HepG2 (cell line): Measurements from ENCODE around the gene CYB5D1. TPM values are rescaled to one million over a fixed set of nuclear protein-coding genes. Genes with fewer than 3 reads are reported as not detected.

Experiments used
- AHR ChIP-seq: IDR thresholded peaks from 2 replicates; pipeline ENCODE4 v1.6.1; 2018; ENCODE audit warnings: missing genetic modification reagents, missing compliant biosample characterization
- ERF ChIP-seq: IDR thresholded peaks from 2 replicates; pipeline ENCODE4 v1.6.1; 2018; ENCODE audit warnings: missing biosample characterization, missing genetic modification reagents
- MAFK ChIP-seq, 2 experiments: IDR thresholded peaks in 1 of 2; conservative IDR thresholded peaks in 1 of 2; 2 replicates each; pipeline ENCODE4 v1.6.1; 2011; ENCODE audit warnings: improper control_type of control experiment in 2 of 2, low read length in 2 of 2
- POGZ ChIP-seq: sonication (generic); formaldehyde crosslinking; IDR thresholded peaks from 2 replicates; pipeline ENCODE4 v1.4.0; 2020; ENCODE audit warnings: mild to moderate bottlenecking, missing genetic modification reagents
- REST ChIP-seq, 2 experiments: IDR thresholded peaks; 2 replicates each; pipeline ENCODE4 v1.6.1; 2011 to 2012; ENCODE audit warnings: low read length in 2 of 2, borderline replicate concordance in 1 of 2, low read depth in 1 of 2, mild to moderate bottlenecking in 1 of 2, moderate library complexity in 1 of 2
- SNAI1 ChIP-seq: sonication (generic); formaldehyde crosslinking; IDR thresholded peaks from 2 replicates; pipeline ENCODE4 v1.5.0; 2020; ENCODE audit warnings: mild to moderate bottlenecking, missing genetic modification reagents, borderline replicate concordance
- SRF ChIP-seq: IDR thresholded peaks from 2 replicates; pipeline ENCODE4 v1.6.1; 2011; ENCODE audit warnings: mild to moderate bottlenecking, low read depth, low read length, moderate library complexity
- SUZ12 ChIP-seq: fragments of 150-350 bp; IDR thresholded peaks from 2 replicates; pipeline ENCODE4 v1.6.1; 2014; ENCODE audit warnings: low read depth, low read length
- ZBTB21 ChIP-seq: sonication (generic); formaldehyde crosslinking; IDR thresholded peaks from 2 replicates; pipeline ENCODE4 v1.4.0; 2020; ENCODE audit warnings: missing genetic modification reagents
- ZKSCAN5 ChIP-seq: sonication (generic); formaldehyde crosslinking; IDR thresholded peaks from 2 replicates; pipeline ENCODE4 v1.5.1; 2020; ENCODE audit warnings: mild to moderate bottlenecking, missing genetic modification reagents
- ZNF280D ChIP-seq: sonication (generic); formaldehyde crosslinking; IDR thresholded peaks from 2 replicates; pipeline ENCODE4 v1.5.1; 2020; ENCODE audit warnings: mild to moderate bottlenecking, missing genetic modification reagents
- ZNF615 ChIP-seq: sonication (generic); formaldehyde crosslinking; IDR thresholded peaks from 2 replicates; pipeline ENCODE4 v1.5.0; 2020; ENCODE audit warnings: mild to moderate bottlenecking, missing genetic modification reagents, borderline replicate concordance
- ZNF768 ChIP-seq: sonication (generic); formaldehyde crosslinking; IDR thresholded peaks from 2 replicates; pipeline ENCODE4 v1.4.0; 2020; ENCODE audit warnings: missing genetic modification reagents
- ZNF784 ChIP-seq: sonication (generic); formaldehyde crosslinking; IDR thresholded peaks from 2 replicates; pipeline ENCODE4 v1.5.1; 2020; ENCODE audit warnings: missing genetic modification reagents, mild to moderate bottlenecking, borderline replicate concordance
- ZNF879 ChIP-seq: sonication (generic); formaldehyde crosslinking; IDR thresholded peaks from 2 replicates; pipeline ENCODE4 v1.8.1; 2023; ENCODE audit warnings: missing genetic modification reagents
- polyA plus RNA-seq, 8 experiments: library from polyadenylated mRNA; depleted of rRNA in 3 of 8; stranded (reverse) in 7 of 8; unstranded in 1 of 8; fragments of >200 nt; fragmentation: Illumina TruSeq in 4 of 8; extraction: Trizol in 4 of 8; gene quantifications; 2 replicates each; pipeline versions ENCODE4 v1.2.1 to v1.2.3, GENCODE V29; 2011 to 2016; ENCODE audit warnings: low read depth in 4 of 8, missing spikeins in 1 of 8, mixed read lengths in 1 of 8; ENCODE audit not compliant: insufficient read depth in 1 of 8
- total RNA-seq, 5 experiments: library from RNA; depleted of rRNA; stranded (reverse); fragments of >200 nt; fragmentation: Illumina TruSeq; extraction: Trizol; gene quantifications; 2 replicates each; pipeline ENCODE4 v1.2.3, GENCODE V29; 2016; ENCODE audit warnings: low read depth in 1 of 5
- TF ChIP-seq, protein P1 (sequence below): sonication (generic); formaldehyde crosslinking; conservative IDR thresholded peaks from 2 replicates; pipeline ENCODE4 v1.8.0; 2022; ENCODE audit warnings: mild to moderate bottlenecking, moderate library complexity, missing genetic modification reagents
- TF ChIP-seq, protein P2 (sequence below): sonication (generic); formaldehyde crosslinking; IDR thresholded peaks from 2 replicates; pipeline ENCODE4 v1.5.1; 2020; ENCODE audit warnings: mild to moderate bottlenecking, moderate library complexity, missing genetic modification reagents

The CYB5D1 gene
- total and polyA plus RNA-seq, 2 of the 13 experiments (the other 11 are each of a cell fraction or from before 2014, with no cell fraction given): 8.9 to 17.0 TPM

DNA sequence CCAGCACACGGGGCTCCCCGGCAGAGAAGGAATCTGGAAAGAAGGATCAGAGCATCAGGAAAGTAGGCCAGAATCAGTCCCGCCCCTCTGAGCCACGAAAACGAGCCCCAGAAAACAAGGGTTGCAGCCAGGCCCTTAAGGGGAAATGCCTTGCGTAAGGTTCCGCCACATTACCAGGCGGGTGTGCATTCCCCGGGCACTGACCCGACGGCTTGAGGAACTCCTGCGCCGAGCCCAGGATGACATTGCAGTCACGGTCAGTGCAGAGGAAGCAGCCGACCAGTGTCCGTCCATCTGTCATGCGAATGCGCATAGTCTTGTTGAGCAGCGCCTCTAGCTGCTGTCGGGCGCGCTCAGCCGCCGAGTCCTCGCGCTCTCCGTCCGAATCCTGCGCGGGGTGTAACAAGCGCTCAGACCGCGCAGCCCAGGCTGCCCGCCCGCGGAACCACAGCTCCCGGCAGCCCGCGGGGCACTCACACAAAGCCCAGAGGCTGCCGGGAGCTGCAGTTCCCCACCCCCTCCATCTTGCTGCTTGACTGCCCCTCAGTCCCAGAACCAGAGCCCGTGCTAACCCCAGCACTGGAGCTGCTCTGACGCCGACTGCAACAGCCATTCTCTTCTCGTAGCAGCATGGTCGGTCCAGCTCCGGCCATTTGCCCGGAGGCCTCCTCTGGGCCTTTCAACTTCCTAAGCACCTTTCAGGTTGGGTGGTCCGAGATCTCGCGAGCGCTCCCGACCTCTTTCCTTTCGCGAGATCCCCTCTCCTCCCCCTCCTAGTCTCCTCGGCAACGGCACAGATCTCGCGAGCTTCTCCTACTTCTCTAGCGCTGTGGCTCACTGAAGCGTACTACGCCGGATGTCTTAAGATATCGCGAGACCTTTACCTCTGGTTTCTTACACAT, 741 bp upstream of the CYB5D1 start, which contains the start of gene NAA38 (continued):
- TF ChIP-seq ZNF768 (CRISPR knock-in tag) (0 out of 2 replicates have a peak, but pooled peaks have one; percentile 57), ZNF615 (no peak), AHR (no peak), ZBTB21 (CRISPR knock-in tag) (no peak), ZNF784 (no peak), ZKSCAN5 (CRISPR knock-in tag) (no peak), SUZ12 (peak; percentile 83), ZNF879 (no peak), REST (IDR thresholded peaks at IDR 0.05; ENCODE audit: borderline replicate concordance in 1 of 2, low read depth in 1 of 2, low read length in 2 of 2) (no peak), SNAI1 (CRISPR knock-in tag) (no peak), MAFK (conservative IDR thresholded peaks at IDR 0.05 in 1 of 2, IDR thresholded peaks at IDR 0.05 in 1 of 2; ENCODE audit: low read length in 2 of 2) (no peak), ZNF280D (CRISPR knock-in tag) (no peak), SRF (no peak), ERF (CRISPR knock-in tag) (peak; percentile 32; the same call in 1 of the 2 replicates), POGZ (peak; percentile 17)
- TF ChIP-seq, protein P1, sequence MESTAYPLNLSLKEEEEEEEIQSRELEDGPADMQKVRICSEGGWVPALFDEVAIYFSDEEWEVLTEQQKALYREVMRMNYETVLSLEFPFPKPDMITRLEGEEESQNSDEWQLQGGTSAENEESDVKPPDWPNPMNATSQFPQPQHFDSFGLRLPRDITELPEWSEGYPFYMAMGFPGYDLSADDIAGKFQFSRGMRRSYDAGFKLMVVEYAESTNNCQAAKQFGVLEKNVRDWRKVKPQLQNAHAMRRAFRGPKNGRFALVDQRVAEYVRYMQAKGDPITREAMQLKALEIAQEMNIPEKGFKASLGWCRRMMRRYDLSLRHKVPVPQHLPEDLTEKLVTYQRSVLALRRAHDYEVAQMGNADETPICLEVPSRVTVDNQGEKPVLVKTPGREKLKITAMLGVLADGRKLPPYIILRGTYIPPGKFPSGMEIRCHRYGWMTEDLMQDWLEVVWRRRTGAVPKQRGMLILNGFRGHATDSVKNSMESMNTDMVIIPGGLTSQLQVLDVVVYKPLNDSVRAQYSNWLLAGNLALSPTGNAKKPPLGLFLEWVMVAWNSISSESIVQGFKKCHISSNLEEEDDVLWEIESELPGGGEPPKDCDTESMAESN (CRISPR knock-in tag): peak; percentile 59; the same call in 1 of the 2 replicates
- TF ChIP-seq, protein P2, sequence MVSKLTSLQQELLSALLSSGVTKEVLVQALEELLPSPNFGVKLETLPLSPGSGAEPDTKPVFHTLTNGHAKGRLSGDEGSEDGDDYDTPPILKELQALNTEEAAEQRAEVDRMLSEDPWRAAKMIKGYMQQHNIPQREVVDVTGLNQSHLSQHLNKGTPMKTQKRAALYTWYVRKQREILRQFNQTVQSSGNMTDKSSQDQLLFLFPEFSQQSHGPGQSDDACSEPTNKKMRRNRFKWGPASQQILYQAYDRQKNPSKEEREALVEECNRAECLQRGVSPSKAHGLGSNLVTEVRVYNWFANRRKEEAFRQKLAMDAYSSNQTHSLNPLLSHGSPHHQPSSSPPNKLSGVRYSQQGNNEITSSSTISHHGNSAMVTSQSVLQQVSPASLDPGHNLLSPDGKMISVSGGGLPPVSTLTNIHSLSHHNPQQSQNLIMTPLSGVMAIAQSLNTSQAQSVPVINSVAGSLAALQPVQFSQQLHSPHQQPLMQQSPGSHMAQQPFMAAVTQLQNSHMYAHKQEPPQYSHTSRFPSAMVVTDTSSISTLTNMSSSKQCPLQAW (CRISPR knock-in tag): no peak
